Measurements from ENCODE around the gene PRDM5. TPM values are rescaled to one million over a fixed set of nuclear protein-coding genes. Genes with fewer than 3 reads are reported as not detected.

PRDM5 gene
- total and polyA plus RNA-seq, 10 of the 15 experiments (the other 5 are each of a cell fraction or from before 2014, with no cell fraction given) = 0.07 TPM; not detected in 9

- Histone ChIP-seq H3K79me2 (ENCODE audit: control insufficient read depth, insufficient read depth, low read length) (no peaks in the 10 kb centered on the region), H2AFZ (ENCODE audit: control insufficient read depth, low read depth, low read length) (no peak overlapping the region), H3K27me3 (replicated peaks in 1 of 2; ENCODE audit: control insufficient read depth in 2 of 2, insufficient read depth in 2 of 2, low read length in 1 of 2) (peaks cover 0 to 3% of the 10 kb centered on the region in 2 experiments; a peak in 1 of 4 replicates), H3K4me3 (no peak overlapping the region), H3K4me1 (ENCODE audit: control insufficient read depth, insufficient read depth, low read length) (no peaks in the 10 kb centered on the region; the same call in 1 of the 2 replicates), H3K9ac (ENCODE audit: control insufficient read depth, insufficient read depth, low read length) (no peak overlapping the region), H3K27ac (ENCODE audit: control insufficient read depth, insufficient read depth) (no peak overlapping the region), H3K36me3 (ENCODE audit: control insufficient read depth in 2 of 2, insufficient read depth in 2 of 2, low read length in 1 of 2) (no peaks in the 10 kb centered on the region), H3K4me2 (ENCODE audit: control insufficient read depth, insufficient read depth) (no peak overlapping the region), H3K9me3 (replicated peaks; ENCODE audit: control insufficient read depth, insufficient read depth, low read length) (no peaks in the 10 kb centered on the region), H4K20me1 (ENCODE audit: control insufficient read depth, insufficient read depth) (no peaks in the 10 kb centered on the region)
- no TSS peak for BruUV-seq (replicated peaks)
- SMC1A ChIA-PET (ENCODE audit: uncharacterized antibody, unreplicated experiment) = interaction anchor here (2.2 kb wide), 1 partner anchor 14 kb away, joined by 9 read pairs; no protein-coding TSS in a partner anchor
- WGBS (ENCODE audit: insufficient coverage, insufficient replicate concordance, low lambda C conversion rate, missing lambda C conversion rate) = 30% methylated on average over 3 of the region's 3 CpGs
- CTCF ChIA-PET = interaction anchor here (0.6 kb wide), 1 partner anchor 91 kb away, joined by 3 read pairs; no protein-coding TSS in a partner anchor
- no peak for TF ChIP-seq KDM1A (IDR thresholded peaks at IDR 0.05; ENCODE audit: borderline replicate concordance)
- RAD21 ChIA-PET (ENCODE audit: unreplicated experiment) = no interaction called here
- POLR2A ChIA-PET = no interaction called here
- intact Hi-C loops (cut with micrococcal nuclease; ENCODE audit: unreplicated experiment) (loop anchor here (10.0 kb wide), 1 partner anchor 446 kb away; no protein-coding TSS in a partner anchor), in situ Hi-C loops (cut with MboI) (no loop called here)
- FAIRE-seq = no peak
- ATAC-seq = no peak
- DNase-seq (ENCODE audit: low read depth, low spot score) = no peak
Measured at GRCh38 chr4:120858776-120859175, 63.8 kb downstream of the PRDM5 start.

- H3K36me3 ChIP-seq (ENCODE audit: control insufficient read depth in 2 of 2, insufficient read depth in 2 of 2, low read length in 1 of 2) = no peaks in the 10 kb centered on the region
- no peak overlapping the region for H3K4me3 ChIP-seq
- in situ Hi-C loops (cut with MboI) (no loop called here), intact Hi-C loops (cut with micrococcal nuclease; ENCODE audit: unreplicated experiment) (loop anchor here (10.0 kb wide), 1 partner anchor 447 kb away; no protein-coding TSS in a partner anchor)
- no peak overlapping the region for H3K4me2 ChIP-seq (ENCODE audit: control insufficient read depth, insufficient read depth)
- H3K4me1 ChIP-seq (ENCODE audit: control insufficient read depth, insufficient read depth, low read length) = no peaks in the 10 kb centered on the region; the same call in 1 of the 2 replicates
- 31% methylated on average over 3 of the region's 3 CpGs for WGBS (ENCODE audit: insufficient coverage, insufficient replicate concordance, low lambda C conversion rate, missing lambda C conversion rate)
- peaks cover 0 to 3% of the 10 kb centered on the region in 2 experiments; a peak in 1 of 4 replicates for H3K27me3 ChIP-seq (replicated peaks in 1 of 2; ENCODE audit: control insufficient read depth in 2 of 2, insufficient read depth in 2 of 2, low read length in 1 of 2)
- no peaks in the 10 kb centered on the region for H3K79me2 ChIP-seq (ENCODE audit: control insufficient read depth, insufficient read depth, low read length)
- POLR2A ChIA-PET = no interaction called here
- no peak overlapping the region for H3K27ac ChIP-seq (ENCODE audit: control insufficient read depth, insufficient read depth)
- no peak overlapping the region for H2AFZ ChIP-seq (ENCODE audit: control insufficient read depth, low read depth, low read length)
- FAIRE-seq = no peak
- RAD21 ChIA-PET (ENCODE audit: unreplicated experiment) = no interaction called here
- TF ChIP-seq SKIL (IDR thresholded peaks at IDR 0.05; ENCODE audit: low read depth, poor library complexity, severe bottlenecking) (no peak), SMC3 (IDR thresholded peaks at IDR 0.05; ENCODE audit: borderline replicate concordance, low read length) (no peak), IRF4 (IDR thresholded peaks at IDR 0.05; ENCODE audit: low read depth, low read length) (no peak), POLR2AphosphoS2 (IDR thresholded peaks at IDR 0.05; ENCODE audit: low read depth, low read length) (no peak), ZBTB33 (IDR thresholded peaks at IDR 0.05) (no peak), MTA3 (IDR thresholded peaks at IDR 0.05; ENCODE audit: borderline replicate concordance, low read length) (no peak), LARP7 (IDR thresholded peaks at IDR 0.05) (no peak), BCLAF1 (IDR thresholded peaks at IDR 0.05) (no peak)
- ATAC-seq = no peak
- CTCF ChIA-PET = no interaction called here
- DNase-seq (ENCODE audit: low read depth, low spot score) = no peak
- BruUV-seq (replicated peaks) = no TSS peak
- H4K20me1 ChIP-seq (ENCODE audit: control insufficient read depth, insufficient read depth) = no peaks in the 10 kb centered on the region
- SMC1A ChIA-PET (ENCODE audit: uncharacterized antibody, unreplicated experiment) = interaction anchor here (0.6 to 1.1 kb wide), 2 partner anchors 12 to 174 kb away, joined by 3 to 5 read pairs; no protein-coding TSS in a partner anchor
- H3K9me3 ChIP-seq (replicated peaks; ENCODE audit: control insufficient read depth, insufficient read depth, low read length) = no peaks in the 10 kb centered on the region
- no peak overlapping the region for H3K9ac ChIP-seq (ENCODE audit: control insufficient read depth, insufficient read depth, low read length)
Measured at GRCh38 chr4:120857312-120857711, 65.2 kb downstream of the PRDM5 start.
